Activated T-helper 1 cell treated with anti-CD3 and anti-CD28 coated beads, Interleukin-12 subunit alpha, Interleukin-12 subunit beta, Interleukin-2, Interleukin-4 antibody, amounts not matched to agents 30 ng/mL and 10 ng/mL and 1 ng/mL, durations not matched to agents 14 hours and 24 hours and 36 hours (primary cell): ENCODE results near the gene ZNF394. TPM values are rescaled to one million over a fixed set of nuclear protein-coding genes. Genes with fewer than 3 reads are reported as not detected.
A peak's percentile ranks its signal among the peaks of the same experiment; 100 is the strongest.
"Not testable (repeated sequence)": the region's sequence is repeated elsewhere in the genome, so short reads cannot be mapped to it uniquely, and the experiment has no call there.

Source experiments
- DNase-seq: peaks from one replicate; pipeline ENCODE4 v3.0.0; 2021; ENCODE audit warnings: low spot score
- H3K27ac Mint-ChIP-seq: one replicate; pipeline ENCODE4 v1.8.0; 2021; ENCODE audit warnings: mild to moderate bottlenecking, mixed read lengths
- H3K27me3 Mint-ChIP-seq: one replicate; pipeline ENCODE4 v1.8.0; 2022; ENCODE audit warnings: mild to moderate bottlenecking, moderate library complexity, mixed read lengths; ENCODE audit not compliant: insufficient read depth
- H3K36me3 Mint-ChIP-seq: one replicate; pipeline ENCODE4 v1.8.0; 2021; ENCODE audit warnings: low read depth, mixed read lengths
- H3K4me1 Mint-ChIP-seq: one replicate; pipeline ENCODE4 v1.8.0; 2021; ENCODE audit warnings: low read depth, mixed read lengths
- H3K4me3 Mint-ChIP-seq: one replicate; pipeline ENCODE4 v1.8.0; 2021; ENCODE audit warnings: mild to moderate bottlenecking, moderate library complexity, mixed read lengths
- H3K9me3 Mint-ChIP-seq: one replicate; pipeline ENCODE4 v1.8.0; 2021; ENCODE audit warnings: mixed read lengths
- intact Hi-C: fragments of 100-400 bp; cut with micrococcal nuclease; formaldehyde crosslinking; loops from one replicate; pipeline ENCODE4 v1.15.1; 2024
- total RNA-seq: library from RNA; stranded (reverse); gene quantifications from 2 replicates; pipeline ENCODE4 v1.2.3, GENCODE V29; 2022

Gene ZNF394
- total RNA-seq, 1 donor from 2014 or later: 40.8 TPM

GRCh38 chr7:99514050-99514449, 14.0 kb upstream of the ZNF394 start:
- Mint-ChIP-seq H3K9me3 (no peaks in the 10 kb centered on the region), H3K36me3 (peaks cover 32% of the 10 kb centered on the region), H3K4me1 (peaks cover 11% of the 10 kb centered on the region), H3K27ac (no peak overlapping the region), H3K4me3 (no peak overlapping the region), H3K27me3 (no peaks in the 10 kb centered on the region)
- intact Hi-C loops: no loop called here
- no peak for DNase-seq

- H3K4me1 Mint-ChIP-seq: peaks cover 19% of the 10 kb centered on the region
- H3K4me3 Mint-ChIP-seq: peak overlapping the region; percentile 90
- intact Hi-C loops: loop anchor here (2.0 kb wide), 3 partner anchors 124 to 510 kb away; partner anchors contain the start of genes TRIM4 and ZKSCAN1
Measured at GRCh38 chr7:99505324-99505662, 5.2 kb upstream of the ZNF394 start.

GRCh38 chr7:99504603-99505323, 4.7 kb upstream of the ZNF394 start, which contains the start of gene ZKSCAN5:
ZKSCAN5 (plus strand) TSS chr7:99504662; CDS start chr7:99506045, 1,383 bp downstream.
- peak within 1 kb of the TSS; percentile 90 for H3K4me3 Mint-ChIP-seq
- H3K27ac Mint-ChIP-seq: peak within 1 kb of the TSS; percentile 96
- peak; percentile 96 for DNase-seq
- intact Hi-C loops: loop anchor here (1.0 to 5.0 kb wide), 10 partner anchors 32 to 597 kb away; partner anchors contain the start of genes AP4M1, BUD31, CPSF4 and FAM200A
- H3K4me1 Mint-ChIP-seq: peaks cover 19% of the 10 kb centered on the region
- no peaks in the 10 kb centered on the region for H3K9me3 Mint-ChIP-seq
- H3K36me3 Mint-ChIP-seq: peaks cover 11% of the 10 kb centered on the region
- H3K27me3 Mint-ChIP-seq: no peaks in the 10 kb centered on the region

More at GRCh38 chr7:99505324-99505662, 5.2 kb upstream of the ZNF394 start:
- DNase-seq: no peak
- H3K9me3 Mint-ChIP-seq: no peaks in the 10 kb centered on the region
- no peaks in the 10 kb centered on the region for H3K27me3 Mint-ChIP-seq
- H3K36me3 Mint-ChIP-seq: peaks cover 10% of the 10 kb centered on the region
- H3K27ac Mint-ChIP-seq: peak overlapping the region; percentile 96

GRCh38 chr7:99504281-99504602, 4.2 kb upstream of the ZNF394 start:
- DNase-seq: no peak
- Mint-ChIP-seq H3K27me3 (no peaks in the 10 kb centered on the region), H3K36me3 (peaks cover 9% of the 10 kb centered on the region), H3K27ac (peak overlapping the region; percentile 96), H3K4me3 (peak overlapping the region; percentile 90), H3K4me1 (peaks cover 19% of the 10 kb centered on the region), H3K9me3 (no peaks in the 10 kb centered on the region)
- intact Hi-C loops: loop anchor here (1.0 to 5.0 kb wide), 10 partner anchors 32 to 597 kb away; partner anchors contain the start of genes AP4M1, BUD31, CPSF4 and FAM200A

GRCh38 chr7:99501236-99501635, 1.2 kb upstream of the ZNF394 start:
- H3K27me3 Mint-ChIP-seq, DNase-seq, H3K9me3 Mint-ChIP-seq: not testable (repeated sequence)
- Mint-ChIP-seq H3K4me1 (peaks cover 23% of the 10 kb centered on the region), H3K27ac (peak overlapping the region; percentile 29), H3K4me3 (peak overlapping the region; percentile 99), H3K36me3 (peaks cover 22% of the 10 kb centered on the region)
- intact Hi-C loops: loop anchor here (5.0 kb wide), 1 partner anchor 581 kb away; the partner anchor contains the start of gene ZNF3

- DNase-seq: no peak
- Mint-ChIP-seq H3K4me1 (peaks cover 17% of the 10 kb centered on the region), H3K27me3 (no peaks in the 10 kb centered on the region), H3K36me3 (peaks cover 23% of the 10 kb centered on the region), H3K4me3 (peak overlapping the region; percentile 99), H3K27ac (peak overlapping the region; percentile 100), H3K9me3 (peaks cover 7% of the 10 kb centered on the region)
- intact Hi-C loops: loop anchor here (1.0 to 5.0 kb wide), 6 partner anchors 28 to 582 kb away; partner anchors contain the start of genes FAM200A, TRIM4, ZNF3 and ZNF655
Measured at GRCh38 chr7:99500637-99501009, 542 bp upstream of the ZNF394 start.

GRCh38 chr7:99499371-99499720, 735 bp downstream of the ZNF394 start:
- H3K4me3 Mint-ChIP-seq: peak overlapping the region; percentile 99
- no peaks in the 10 kb centered on the region for H3K27me3 Mint-ChIP-seq
- H3K9me3 Mint-ChIP-seq: peaks cover 8% of the 10 kb centered on the region
- intact Hi-C loops: no loop called here
- peak overlapping the region; percentile 100 for H3K27ac Mint-ChIP-seq
- H3K4me1 Mint-ChIP-seq: peaks cover 12% of the 10 kb centered on the region
- peaks cover 28% of the 10 kb centered on the region for H3K36me3 Mint-ChIP-seq
- DNase-seq: peak; percentile 20

- H3K36me3 Mint-ChIP-seq: peaks cover 36% of the 10 kb centered on the region
- peak overlapping the region; percentile 99 for H3K4me3 Mint-ChIP-seq
- peaks cover 16% of the 10 kb centered on the region for H3K9me3 Mint-ChIP-seq
- peak overlapping the region; percentile 100 for H3K27ac Mint-ChIP-seq
- intact Hi-C loops: no loop called here
- no peaks in the 10 kb centered on the region for H3K27me3 Mint-ChIP-seq
- H3K4me1 Mint-ChIP-seq: peaks cover 12% of the 10 kb centered on the region
- no peak for DNase-seq
Measured at GRCh38 chr7:99498546-99498944, 1.5 kb downstream of the ZNF394 start.

GRCh38 chr7:99497766-99498545, 2.1 kb downstream of the ZNF394 start:
- no peak for DNase-seq
- peak overlapping the region; percentile 99 for H3K4me3 Mint-ChIP-seq
- peak overlapping the region; percentile 81 for H3K27ac Mint-ChIP-seq
- intact Hi-C loops: no loop called here
- peaks cover 12% of the 10 kb centered on the region for H3K4me1 Mint-ChIP-seq
- H3K9me3 Mint-ChIP-seq: peaks cover 22% of the 10 kb centered on the region
- H3K27me3 Mint-ChIP-seq: no peaks in the 10 kb centered on the region
- H3K36me3 Mint-ChIP-seq: peaks cover 42% of the 10 kb centered on the region

- DNase-seq: no peak
- H3K4me1 Mint-ChIP-seq: peaks cover 12% of the 10 kb centered on the region
- peaks cover 39% of the 10 kb centered on the region for H3K9me3 Mint-ChIP-seq
- intact Hi-C loops: no loop called here
- H3K27ac Mint-ChIP-seq: no peak overlapping the region
- H3K36me3 Mint-ChIP-seq: peaks cover 65% of the 10 kb centered on the region
- no peak overlapping the region for H3K4me3 Mint-ChIP-seq
- no peaks in the 10 kb centered on the region for H3K27me3 Mint-ChIP-seq
Measured at GRCh38 chr7:99493823-99494222, 6.3 kb downstream of the ZNF394 start.

- Mint-ChIP-seq H3K4me1 (no peaks in the 10 kb centered on the region), H3K9me3 (peaks cover 42% of the 10 kb centered on the region), H3K36me3 (peaks cover 60% of the 10 kb centered on the region), H3K27ac (no peak overlapping the region), H3K27me3 (no peaks in the 10 kb centered on the region), H3K4me3 (no peak overlapping the region)
- DNase-seq: no peak
- intact Hi-C loops: no loop called here
Measured at GRCh38 chr7:99490878-99491277, 9.2 kb downstream of the ZNF394 start.

GRCh38 chr7:99489235-99489634, 10.8 kb downstream of the ZNF394 start:
- Mint-ChIP-seq H3K4me1 (no peaks in the 10 kb centered on the region), H3K27ac (no peak overlapping the region), H3K4me3 (no peak overlapping the region), H3K9me3 (peaks cover 40% of the 10 kb centered on the region), H3K27me3 (no peaks in the 10 kb centered on the region), H3K36me3 (peaks cover 65% of the 10 kb centered on the region)
- intact Hi-C loops: no loop called here
- no peak for DNase-seq

GRCh38 chr7:99485094-99485493, 15.0 kb downstream of the ZNF394 start:
- H3K27me3 Mint-ChIP-seq: no peaks in the 10 kb centered on the region
- intact Hi-C loops: no loop called here
- no peak overlapping the region for H3K4me3 Mint-ChIP-seq
- H3K9me3 Mint-ChIP-seq: peaks cover 15% of the 10 kb centered on the region
- no peak for DNase-seq
- no peaks in the 10 kb centered on the region for H3K4me1 Mint-ChIP-seq
- H3K27ac Mint-ChIP-seq: no peak overlapping the region
- peaks cover 45% of the 10 kb centered on the region for H3K36me3 Mint-ChIP-seq
